ENCODE measurements around the gene XYLB.

DNA sequence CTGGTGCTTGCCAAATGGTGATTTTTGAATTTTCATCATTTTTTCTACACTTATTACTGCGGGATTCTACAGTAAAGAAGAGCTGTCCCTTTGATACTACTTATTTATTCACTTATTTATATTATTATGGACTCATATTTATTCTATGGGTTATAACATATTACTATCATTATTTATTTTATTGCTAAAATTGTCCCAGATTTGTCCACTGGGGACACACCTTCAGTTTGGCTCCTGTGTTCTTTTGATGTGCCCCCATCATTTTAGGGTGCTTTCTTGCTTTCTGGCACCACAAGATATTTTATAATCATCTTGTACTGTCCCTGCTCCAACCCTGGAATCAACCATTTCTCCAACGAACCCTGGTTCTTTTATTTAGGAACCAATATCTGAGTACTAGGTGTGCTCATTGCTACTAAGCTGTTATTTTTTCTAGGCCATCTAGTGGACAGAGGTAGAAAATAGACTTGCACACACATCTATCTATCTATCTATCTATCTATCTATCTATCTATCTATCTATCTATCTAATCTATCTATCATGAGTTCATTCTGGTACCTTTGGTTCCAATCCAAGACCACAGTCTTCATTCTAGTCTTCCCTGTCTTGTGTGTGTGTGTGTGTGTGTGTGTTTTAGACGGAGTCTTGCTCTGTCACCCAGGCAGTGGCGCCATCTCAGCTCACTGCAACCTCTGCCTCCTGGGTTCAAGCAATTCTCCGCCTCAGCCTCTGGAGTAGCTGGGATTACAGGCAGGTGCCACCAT is 48.5 kb upstream of the XYLB start:
- TF ChIP-seq, protein P1, sequence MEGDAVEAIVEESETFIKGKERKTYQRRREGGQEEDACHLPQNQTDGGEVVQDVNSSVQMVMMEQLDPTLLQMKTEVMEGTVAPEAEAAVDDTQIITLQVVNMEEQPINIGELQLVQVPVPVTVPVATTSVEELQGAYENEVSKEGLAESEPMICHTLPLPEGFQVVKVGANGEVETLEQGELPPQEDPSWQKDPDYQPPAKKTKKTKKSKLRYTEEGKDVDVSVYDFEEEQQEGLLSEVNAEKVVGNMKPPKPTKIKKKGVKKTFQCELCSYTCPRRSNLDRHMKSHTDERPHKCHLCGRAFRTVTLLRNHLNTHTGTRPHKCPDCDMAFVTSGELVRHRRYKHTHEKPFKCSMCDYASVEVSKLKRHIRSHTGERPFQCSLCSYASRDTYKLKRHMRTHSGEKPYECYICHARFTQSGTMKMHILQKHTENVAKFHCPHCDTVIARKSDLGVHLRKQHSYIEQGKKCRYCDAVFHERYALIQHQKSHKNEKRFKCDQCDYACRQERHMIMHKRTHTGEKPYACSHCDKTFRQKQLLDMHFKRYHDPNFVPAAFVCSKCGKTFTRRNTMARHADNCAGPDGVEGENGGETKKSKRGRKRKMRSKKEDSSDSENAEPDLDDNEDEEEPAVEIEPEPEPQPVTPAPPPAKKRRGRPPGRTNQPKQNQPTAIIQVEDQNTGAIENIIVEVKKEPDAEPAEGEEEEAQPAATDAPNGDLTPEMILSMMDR (IDR thresholded peaks at IDR 0.05): peak; percentile 11 to 36 (median 26)
- TF ChIP-seq EP300 (IDR thresholded peaks at IDR 0.05) (no peak), POLR2A (IDR thresholded peaks at IDR 0.05) (no peak)
